ENCODE data around the gene HUWE1. TPM values are rescaled to one million over a fixed set of nuclear protein-coding genes. Genes with fewer than 3 reads are reported as not detected.

Gene HUWE1
- total RNA-seq, 1 experiment from 2014 or later, result 277 TPM

- no peak for TF ChIP-seq ZBTB21 (CRISPR knock-in tag; IDR thresholded peaks at IDR 0.05; ENCODE audit: borderline replicate concordance)
- TF ChIP-seq TP53 (CRISPR knock-in tag; IDR thresholded peaks at IDR 0.05), result no peak
- TF ChIP-seq SMAD3 (CRISPR knock-in tag; IDR thresholded peaks at IDR 0.05; ENCODE audit: borderline replicate concordance), result no peak
- TF ChIP-seq SOX15 (CRISPR knock-in tag; IDR thresholded peaks at IDR 0.05), result no peak
- TF ChIP-seq ZMAT4 (CRISPR knock-in tag; IDR thresholded peaks at IDR 0.05), result no peak
- TF ChIP-seq ESRRA (CRISPR knock-in tag; IDR thresholded peaks at IDR 0.05; ENCODE audit: borderline replicate concordance), result no peak
- TF ChIP-seq ZNF532 (CRISPR knock-in tag; IDR thresholded peaks at IDR 0.05; ENCODE audit: borderline replicate concordance), result no peak
- TF ChIP-seq ZNF671 (CRISPR knock-in tag; IDR thresholded peaks at IDR 0.05), result no peak
- no peak for TF ChIP-seq GTF2I (CRISPR knock-in tag; conservative IDR thresholded peaks at IDR 0.05)
- TF ChIP-seq MAX (CRISPR knock-in tag; IDR thresholded peaks at IDR 0.05), result no peak
- no peak for TF ChIP-seq CREM (CRISPR knock-in tag; IDR thresholded peaks at IDR 0.05)
Observed at GRCh38 chrX:53616946-53617345, 69.6 kb downstream of the HUWE1 start (continued).

- POLR2A ChIA-PET, result no interaction called here
- TF ChIP-seq TEAD1 (CRISPR knock-in tag; IDR thresholded peaks at IDR 0.05) (no peak), ESRRA (CRISPR knock-in tag; IDR thresholded peaks at IDR 0.05; ENCODE audit: borderline replicate concordance) (no peak), GTF2I (CRISPR knock-in tag; conservative IDR thresholded peaks at IDR 0.05) (no peak), ZNF512 (CRISPR knock-in tag; IDR thresholded peaks at IDR 0.05; ENCODE audit: borderline replicate concordance) (no peak), NR3C1 (CRISPR knock-in tag; conservative IDR thresholded peaks at IDR 0.05; ENCODE audit: low read depth) (no peak), ZMAT4 (CRISPR knock-in tag; IDR thresholded peaks at IDR 0.05) (no peak), E2F4 (CRISPR knock-in tag; IDR thresholded peaks at IDR 0.05; ENCODE audit: borderline replicate concordance, low read depth) (no peak), GABPB1 (CRISPR knock-in tag; IDR thresholded peaks at IDR 0.05) (no peak)
- H3K36me3 Mint-ChIP-seq, result peaks cover 69% of the 10 kb centered on the region
Observed at GRCh38 chrX:53606456-53606855, 80.1 kb downstream of the HUWE1 start.

GRCh38 chrX:53605004-53605403, 81.5 kb downstream of the HUWE1 start:
- POLR2A ChIA-PET, result no interaction called here
- no peak for DNase-seq (ENCODE audit: low spot score)
- no peak overlapping the region for H3K4me3 Mint-ChIP-seq
- no peaks in the 10 kb centered on the region for H3K27me3 Mint-ChIP-seq (ENCODE audit: low read depth)
- H3K27ac Mint-ChIP-seq, result no peak overlapping the region
- H3K36me3 Mint-ChIP-seq, result peaks cover 64% of the 10 kb centered on the region
- peaks cover 2% of the 10 kb centered on the region for H3K4me1 Mint-ChIP-seq
- no peak for ATAC-seq
- CTCF ChIA-PET, result no interaction called here
- H3K9me3 Mint-ChIP-seq, result no peaks in the 10 kb centered on the region
- TF ChIP-seq ZNF317 (CRISPR knock-in tag; IDR thresholded peaks at IDR 0.05; ENCODE audit: borderline replicate concordance, low read depth) (no peak), ZNF416 (CRISPR knock-in tag; IDR thresholded peaks at IDR 0.05) (no peak), NR2C2 (CRISPR knock-in tag; IDR thresholded peaks at IDR 0.05) (no peak), TEAD1 (CRISPR knock-in tag; IDR thresholded peaks at IDR 0.05) (no peak), NR3C1 (CRISPR knock-in tag; conservative IDR thresholded peaks at IDR 0.05; ENCODE audit: low read depth) (no peak), ELF4 (CRISPR knock-in tag; IDR thresholded peaks at IDR 0.05; ENCODE audit: low read depth) (no peak), JAZF1 (CRISPR knock-in tag; IDR thresholded peaks at IDR 0.05) (no peak), NFYB (CRISPR knock-in tag; conservative IDR thresholded peaks at IDR 0.05; ENCODE audit: low read depth) (no peak), USF2 (CRISPR knock-in tag; IDR thresholded peaks at IDR 0.05) (no peak), E2F1 (CRISPR knock-in tag; IDR thresholded peaks at IDR 0.05) (no peak), OVOL2 (CRISPR knock-in tag; IDR thresholded peaks at IDR 0.05; ENCODE audit: borderline replicate concordance) (no peak)

More at GRCh38 chrX:53606456-53606855, 80.1 kb downstream of the HUWE1 start:
- no peaks in the 10 kb centered on the region for H3K27me3 Mint-ChIP-seq (ENCODE audit: low read depth)
- peaks cover 2% of the 10 kb centered on the region for H3K4me1 Mint-ChIP-seq
- no peak overlapping the region for H3K27ac Mint-ChIP-seq
- H3K4me3 Mint-ChIP-seq, result no peak overlapping the region
- ATAC-seq (no peak), DNase-seq (ENCODE audit: low spot score) (no peak)
- H3K9me3 Mint-ChIP-seq, result no peaks in the 10 kb centered on the region
- CTCF ChIA-PET, result no interaction called here
